Activated CD4-positive, alpha-beta T cell treated with anti-CD3 and anti-CD28 coated beads for 4 hours (primary cell): ENCODE results near the gene NQO1.
"Not testable (repeated sequence)": the region's sequence is repeated elsewhere in the genome, so short reads cannot be mapped to it uniquely, and the experiment has no call there.

Experiments used
- DNase-seq, 2 donors: peaks; one replicate each; pipeline ENCODE4 v3.0.0-alpha.2; 2020

NQO1 gene

DNA sequence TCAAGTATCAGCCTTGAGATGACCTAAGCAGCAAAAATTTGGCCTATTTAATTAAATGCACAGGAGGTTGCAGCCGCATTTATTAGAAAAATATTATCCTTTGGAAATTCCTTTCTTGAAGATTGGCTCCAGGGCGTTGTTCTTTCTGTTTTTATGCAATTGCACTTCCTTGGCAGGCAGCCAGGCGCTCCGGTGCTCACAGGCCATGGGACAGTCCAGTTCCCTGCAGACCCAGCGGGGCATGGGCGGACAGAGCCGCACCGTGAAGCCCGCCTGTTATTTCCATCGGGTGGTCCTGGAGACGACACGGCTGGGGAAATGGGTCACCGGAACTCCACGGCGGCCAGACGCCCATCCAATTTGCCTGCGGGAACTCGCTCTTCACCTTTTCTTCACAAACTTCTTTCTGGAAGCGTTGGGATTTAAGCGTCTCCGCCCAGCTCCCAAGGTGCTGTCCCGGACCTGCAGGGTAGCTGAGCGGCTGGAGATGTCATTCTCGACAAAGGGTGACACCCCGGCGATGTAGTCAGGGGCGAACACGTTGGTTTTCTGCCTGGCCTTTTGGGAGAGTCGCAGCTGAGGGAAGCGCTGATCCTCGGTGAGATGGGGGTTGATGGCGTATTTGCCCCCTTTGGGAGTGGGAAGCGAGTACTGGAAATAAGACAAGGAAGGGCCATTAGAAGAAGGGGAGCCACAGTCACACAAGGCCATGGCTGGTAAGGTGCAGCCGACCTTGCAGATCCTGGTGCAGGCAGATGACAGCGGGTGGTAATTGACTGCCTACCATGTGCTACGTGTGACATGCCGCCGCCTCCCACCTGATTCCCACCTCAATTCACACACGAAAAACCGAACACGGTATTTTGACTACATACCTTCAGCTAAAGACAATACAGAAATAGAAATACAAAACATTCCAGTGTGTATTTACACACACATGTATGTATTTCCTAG, 15.9 kb upstream of the NQO1 start:
- DNase-seq, result no peak

DNA sequence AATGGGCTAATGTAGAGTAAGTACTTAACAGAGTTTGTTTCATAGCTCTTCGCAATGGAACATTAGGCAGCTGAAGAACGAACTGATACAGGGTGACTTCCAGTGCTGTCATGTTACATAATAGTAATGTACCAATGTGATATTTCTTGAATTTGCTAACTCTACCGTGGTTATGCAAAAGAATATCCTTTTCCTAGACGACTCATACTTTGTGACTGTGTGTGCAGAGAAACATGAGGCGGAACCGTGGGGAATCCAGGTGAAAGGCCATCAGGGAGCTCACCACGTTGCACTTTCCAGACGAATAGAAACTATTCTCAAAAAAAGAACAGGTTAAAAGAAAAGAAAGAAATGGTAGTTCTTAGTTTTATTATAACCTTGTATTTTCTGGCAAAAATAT, 15.2 kb upstream of the NQO1 start:
- DNase-seq, result no peak

DNA sequence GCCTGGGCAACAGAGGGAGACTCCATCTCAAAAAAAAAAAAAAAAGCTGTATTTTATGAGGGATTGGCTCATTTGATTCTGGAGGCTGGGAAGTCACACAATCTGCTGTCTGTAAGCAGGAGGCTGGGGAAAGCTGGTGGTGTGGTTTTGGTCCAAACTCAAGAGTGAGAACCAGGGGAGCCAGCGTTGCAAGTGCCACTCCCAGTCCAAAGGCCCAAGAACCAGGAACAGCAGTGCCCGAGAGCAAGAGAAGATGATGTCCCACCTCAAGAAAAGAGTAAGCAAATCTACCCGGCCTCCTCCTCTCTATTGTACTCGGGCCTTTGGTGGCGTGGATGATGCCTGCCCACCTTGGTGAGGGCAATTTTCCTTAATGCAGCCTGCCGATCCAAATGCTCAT, 5.7 kb upstream of the NQO1 start:
- no peak for DNase-seq

- DNase-seq, result not testable (repeated sequence)
These were observed 4.9 kb upstream of the NQO1 start for GRCh38 chr16:69731280-69731679.

GRCh38 chr16:69729030-69729429, 2.7 kb upstream of the NQO1 start:
- DNase-seq, result not testable (repeated sequence)

DNA sequence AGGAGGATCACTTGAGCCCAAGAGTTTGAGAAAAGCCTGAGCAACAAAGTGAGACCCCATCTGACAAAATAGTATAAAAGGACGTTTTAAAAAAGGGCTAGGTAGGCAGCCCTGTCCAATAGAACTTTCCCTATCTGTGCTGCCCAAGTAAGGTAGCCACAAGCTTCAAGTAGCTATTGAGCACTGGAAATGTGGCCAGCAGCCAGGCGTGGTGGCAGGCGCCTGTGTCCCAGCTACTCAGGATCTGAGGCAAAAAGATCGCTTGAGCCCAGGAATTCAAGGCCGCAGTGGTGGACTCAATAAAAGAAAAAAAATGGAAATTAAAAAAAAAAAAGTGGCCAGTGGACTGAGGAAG, 1.5 kb upstream of the NQO1 start:
- DNase-seq, result no peak

DNA sequence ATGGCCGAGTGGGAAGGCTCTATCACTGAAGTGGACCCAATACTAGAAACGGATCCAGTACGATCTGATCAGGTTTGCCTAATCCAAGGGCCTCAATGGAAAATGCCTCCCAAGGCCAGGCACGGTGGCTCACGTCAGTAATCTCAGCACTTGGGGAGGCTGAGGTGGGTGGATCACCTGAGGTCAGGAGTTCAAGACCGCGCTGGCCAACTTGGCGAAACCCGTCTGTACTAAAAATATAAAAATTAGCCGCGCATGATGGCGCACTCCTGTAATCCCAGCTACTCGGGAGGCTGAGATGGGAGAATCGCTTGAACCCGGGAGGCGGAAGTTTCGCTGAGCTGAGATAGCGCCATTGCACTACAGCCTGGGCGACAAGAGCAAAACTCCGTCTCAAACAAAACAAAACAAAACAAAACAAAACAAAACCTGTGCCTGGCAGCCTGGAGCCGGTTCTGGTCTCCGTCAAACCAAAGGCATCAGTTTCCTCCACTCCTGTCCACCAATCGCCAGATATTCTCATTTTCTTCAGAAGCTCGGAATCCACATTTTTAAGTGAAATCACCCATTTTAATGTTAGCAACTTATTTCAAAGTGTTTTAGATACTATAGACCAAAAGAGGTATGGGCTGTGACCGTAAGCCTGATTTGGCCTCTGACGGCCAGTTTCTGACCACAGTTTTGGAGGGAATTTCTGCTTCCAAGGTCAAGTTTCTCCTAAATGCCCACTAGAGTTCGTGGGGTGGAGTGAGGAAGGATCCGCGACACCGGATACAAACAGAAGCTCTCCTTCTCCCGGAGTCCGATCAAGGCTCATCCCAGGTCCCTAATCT, 664 bp downstream of the NQO1 start:
- DNase-seq, result no peak

GRCh38 chr16:69724981-69725479, 1.3 kb downstream of the NQO1 start:
- no peak for DNase-seq

DNA sequence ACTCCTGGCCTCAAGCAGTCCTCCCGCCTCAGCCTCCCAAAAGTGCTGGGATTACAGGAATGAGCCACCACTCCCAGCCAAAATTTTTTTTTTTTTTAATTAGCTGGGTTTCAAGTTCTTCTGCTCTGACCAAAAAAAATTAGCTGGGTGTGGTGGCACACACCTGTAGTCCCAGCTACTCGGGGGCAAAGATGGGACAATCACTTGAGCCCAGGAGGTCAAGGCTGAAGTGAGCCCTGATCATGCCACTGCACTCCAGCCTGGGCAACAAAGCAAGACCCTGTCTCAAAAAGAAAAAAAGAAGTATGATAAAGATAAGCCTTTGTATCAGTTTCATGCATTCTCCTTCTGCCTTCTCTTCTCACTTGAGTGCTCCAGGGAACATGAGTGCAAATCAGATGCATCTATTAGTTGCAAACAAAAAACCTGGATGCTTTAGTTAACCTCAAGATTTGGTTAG, 1.9 kb downstream of the NQO1 start:
- DNase-seq, result no peak

DNA sequence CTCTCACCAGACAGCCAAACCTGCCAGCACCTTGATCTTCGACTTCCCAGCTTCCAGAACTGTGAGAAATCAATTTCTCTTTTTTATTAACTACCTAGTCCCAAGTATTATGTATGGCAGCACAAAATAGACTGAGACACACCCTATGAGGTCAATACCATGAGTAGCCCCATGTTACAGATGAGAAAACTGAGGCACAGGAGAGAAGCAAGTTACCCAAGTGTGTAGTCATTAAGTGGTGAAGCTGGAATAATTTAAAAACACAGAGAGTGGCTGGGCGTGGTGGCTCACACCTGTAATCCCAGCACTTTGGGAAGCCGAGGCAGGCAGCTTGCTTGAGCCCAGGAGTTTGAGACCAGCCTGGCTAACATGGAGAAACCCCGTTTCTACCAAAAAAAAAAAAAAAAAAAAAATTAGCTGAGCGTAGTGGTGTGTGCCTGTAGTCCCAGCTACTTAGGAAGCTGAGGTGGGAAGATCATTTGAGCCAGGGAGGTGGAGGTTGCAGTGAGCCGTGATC, 4.9 kb downstream of the NQO1 start:
- DNase-seq, result no peak

- DNase-seq, result no peak
These were observed 5.4 kb downstream of the NQO1 start for GRCh38 chr16:69720822-69721430.

- DNase-seq, result no peak
These were observed 8.1 kb downstream of the NQO1 start for GRCh38 chr16:69718111-69718764.

- DNase-seq, result no peak
These were observed 9.3 kb downstream of the NQO1 start for GRCh38 chr16:69717066-69717465.

GRCh38 chr16:69712914-69713581, 13.3 kb downstream of the NQO1 start:
- no peak for DNase-seq

GRCh38 chr16:69712277-69712676, 14.1 kb downstream of the NQO1 start:
- DNase-seq, result no peak

DNA sequence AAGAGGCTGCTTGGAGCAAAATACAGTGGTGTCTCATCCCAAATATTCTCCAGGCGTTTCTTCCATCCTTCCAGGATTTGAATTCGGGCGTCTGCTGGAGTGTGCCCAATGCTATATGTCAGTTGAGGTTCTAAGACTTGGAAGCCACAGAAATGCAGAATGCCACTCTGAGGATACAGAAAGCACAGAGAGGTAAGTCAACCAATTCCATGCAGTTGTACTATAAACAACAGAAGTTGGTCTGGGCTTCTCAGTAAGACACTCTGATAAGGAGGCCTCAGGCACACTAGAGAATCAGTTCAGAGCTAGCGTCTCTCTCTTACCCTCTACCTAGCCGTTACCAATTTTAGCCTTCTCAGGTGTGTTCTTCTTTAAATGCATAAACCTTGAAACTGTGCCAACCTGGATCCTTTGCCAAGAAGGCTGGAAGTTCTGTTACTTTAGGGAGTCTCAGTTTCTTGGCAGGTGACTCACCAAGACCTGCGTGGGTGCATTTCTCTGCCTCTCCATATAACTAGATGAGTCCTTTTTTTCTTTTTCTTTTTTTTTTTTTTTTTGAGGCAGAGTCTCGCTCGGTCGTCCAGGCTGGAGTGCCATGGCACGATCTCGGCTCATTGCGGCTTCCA, 15.1 kb downstream of the NQO1 start:
- no peak for DNase-seq

GRCh38 chr16:69709456-69710084, 16.8 kb downstream of the NQO1 start:
- DNase-seq, result no peak

GRCh38 chr16:69707920-69708683, 18.3 kb downstream of the NQO1 start:
- DNase-seq, result no peak

GRCh38 chr16:69706975-69707340, 19.4 kb downstream of the NQO1 start:
- no peak for DNase-seq
